Effector memory CD8-positive, alpha-beta T cell (primary cell): ENCODE measurements around the gene TELO2.

Experiments used
- ATAC-seq: fragments of 150-1000 bp; cut with Tn5 transposase; replicated peaks from 2 replicates; pipeline ENCODE4 v1.10.0; 2021; ENCODE audit warnings: mild to moderate bottlenecking, moderate library complexity
- DNase-seq, 3 experiments: peaks; one replicate each; pipeline ENCODE4 v3.0.0; 2021
- H3K27ac Mint-ChIP-seq, 2 donors: one replicate each; pipeline ENCODE4 v1.8.0; 2022; ENCODE audit warnings: mild to moderate bottlenecking in 2 of 2, mixed read lengths in 2 of 2, moderate library complexity in 2 of 2
- H3K27me3 Mint-ChIP-seq, 2 donors: one replicate each; pipeline ENCODE4 v1.8.0; 2022; ENCODE audit warnings: mixed read lengths in 2 of 2
- H3K36me3 Mint-ChIP-seq: one replicate; pipeline ENCODE4 v1.8.0; 2022; ENCODE audit warnings: mild to moderate bottlenecking, moderate library complexity, mixed read lengths; ENCODE audit not compliant: insufficient read depth
- H3K4me1 Mint-ChIP-seq, 2 donors: one replicate each; pipeline ENCODE4 v1.8.0; 2022; ENCODE audit warnings: low read depth in 2 of 2, mixed read lengths in 2 of 2
- H3K4me3 Mint-ChIP-seq, 2 donors: one replicate each; pipeline ENCODE4 v1.8.0; 2022; ENCODE audit warnings: mild to moderate bottlenecking in 2 of 2, mixed read lengths in 2 of 2, moderate library complexity in 2 of 2
- H3K9me3 Mint-ChIP-seq, 2 donors: one replicate each; pipeline ENCODE4 v1.8.0; 2022; ENCODE audit warnings: mixed read lengths in 2 of 2

TELO2 gene

DNA sequence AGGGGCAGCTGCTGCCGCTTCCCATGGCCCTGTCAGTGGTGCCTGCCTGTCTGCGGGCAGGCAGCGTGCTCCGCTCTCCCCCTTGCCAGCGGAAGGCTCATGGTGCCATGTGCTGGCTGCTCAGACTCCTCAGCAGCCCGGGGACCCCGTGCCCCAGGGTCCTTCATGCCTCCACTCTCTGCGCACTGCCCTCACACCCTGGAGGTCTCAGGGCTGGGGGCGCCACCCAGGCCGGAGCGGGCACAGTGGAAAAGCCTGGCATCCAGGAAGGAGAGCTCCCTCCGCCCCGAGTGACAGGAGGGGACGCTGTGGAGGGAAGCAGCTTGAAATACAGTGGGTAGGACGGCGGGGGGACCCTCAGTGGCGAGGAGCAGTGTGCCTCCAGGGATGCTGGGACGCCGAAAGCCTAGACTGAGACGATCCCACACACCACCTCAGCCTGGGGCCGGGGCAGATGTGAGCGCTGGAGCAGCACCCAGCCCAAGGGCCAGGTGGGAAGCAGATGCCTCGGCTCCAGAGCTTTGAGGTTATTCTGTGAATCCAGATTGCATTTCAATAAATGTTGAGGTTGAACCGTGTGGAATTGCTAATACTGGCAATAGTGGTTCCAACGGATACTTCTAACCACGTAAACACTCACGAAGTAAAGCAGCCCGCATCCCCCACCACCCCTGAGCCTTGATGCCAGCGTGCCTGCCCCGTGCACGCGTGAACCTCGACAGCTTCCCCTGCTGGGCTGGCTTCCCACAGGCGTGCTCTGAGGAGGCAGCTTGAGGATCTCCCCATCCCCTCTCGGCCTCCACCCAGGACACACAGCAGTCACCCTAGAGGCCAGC, 46.8 kb downstream of the TELO2 start:
- H3K36me3 Mint-ChIP-seq, result peaks cover 56% of the 10 kb centered on the region
- no peak overlapping the region for H3K4me3 Mint-ChIP-seq
- no peaks in the 10 kb centered on the region for H3K27me3 Mint-ChIP-seq
- no peak for DNase-seq
- no peaks in the 10 kb centered on the region for H3K9me3 Mint-ChIP-seq
- no peak for ATAC-seq
- peak overlapping the region in 1 of 2 donors; percentile 35 for H3K27ac Mint-ChIP-seq
- peaks cover 35 to 54% of the 10 kb centered on the region in 2 donors for H3K4me1 Mint-ChIP-seq

- Mint-ChIP-seq H3K27me3 (no peaks in the 10 kb centered on the region), H3K4me3 (no peak overlapping the region), H3K27ac (peak overlapping the region in 1 of 2 donors; percentile 35), H3K36me3 (peaks cover 51% of the 10 kb centered on the region), H3K9me3 (no peaks in the 10 kb centered on the region), H3K4me1 (peaks cover 33 to 52% of the 10 kb centered on the region in 2 donors)
- DNase-seq (no peak), ATAC-seq (no peak)
Measured at GRCh38 chr16:1540556-1540855, 47.3 kb downstream of the TELO2 start.

GRCh38 chr16:1541293-1542165, 48.4 kb downstream of the TELO2 start:
- ATAC-seq (no peak), DNase-seq (no peak)
- Mint-ChIP-seq H3K27me3 (no peaks in the 10 kb centered on the region), H3K36me3 (peaks cover 45% of the 10 kb centered on the region), H3K9me3 (no peaks in the 10 kb centered on the region), H3K4me3 (no peak overlapping the region), H3K27ac (peak overlapping the region; percentile 35 to 59), H3K4me1 (peaks cover 36 to 53% of the 10 kb centered on the region in 2 donors)

GRCh38 chr16:1542166-1542500, 49.0 kb downstream of the TELO2 start:
- DNase-seq (no peak), ATAC-seq (no peak)
- Mint-ChIP-seq H3K27ac (peak overlapping the region in 1 of 2 donors; percentile 59), H3K9me3 (no peaks in the 10 kb centered on the region), H3K4me1 (peaks cover 31 to 50% of the 10 kb centered on the region in 2 donors), H3K4me3 (no peak overlapping the region), H3K27me3 (no peaks in the 10 kb centered on the region), H3K36me3 (peaks cover 41% of the 10 kb centered on the region)

DNA sequence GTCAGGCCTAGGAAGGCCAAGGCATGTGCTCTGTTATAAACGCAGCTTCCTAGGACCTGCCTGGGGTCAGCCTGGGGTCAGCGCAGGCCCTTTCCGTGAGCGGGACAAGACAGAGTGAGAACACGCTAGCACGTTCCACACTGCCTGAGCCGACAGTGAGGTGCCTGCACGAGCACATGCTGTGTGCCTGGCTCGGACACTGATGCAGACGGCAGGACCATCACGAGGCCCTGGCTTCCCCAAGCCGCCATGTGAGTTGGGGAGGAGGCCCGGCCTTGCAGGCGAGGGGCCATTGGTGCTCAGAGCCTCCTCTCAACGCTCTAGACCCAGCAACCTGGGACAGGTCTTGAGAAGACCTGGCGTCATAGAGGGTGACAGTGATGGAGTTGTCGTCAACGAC, 49.4 kb downstream of the TELO2 start:
- peak overlapping the region; percentile 49 to 52 for H3K27ac Mint-ChIP-seq
- peaks cover 40% of the 10 kb centered on the region for H3K36me3 Mint-ChIP-seq
- ATAC-seq, result no peak
- H3K4me1 Mint-ChIP-seq, result peaks cover 31 to 49% of the 10 kb centered on the region in 2 donors
- H3K27me3 Mint-ChIP-seq, result no peaks in the 10 kb centered on the region
- DNase-seq, result no peak
- H3K9me3 Mint-ChIP-seq, result no peaks in the 10 kb centered on the region
- H3K4me3 Mint-ChIP-seq, result peak overlapping the region; percentile 13 to 54

- H3K9me3 Mint-ChIP-seq, result no peaks in the 10 kb centered on the region
- peaks cover 38% of the 10 kb centered on the region for H3K36me3 Mint-ChIP-seq
- ATAC-seq, result peak; percentile 81
- peaks cover 23 to 48% of the 10 kb centered on the region in 2 donors for H3K4me1 Mint-ChIP-seq
- no peaks in the 10 kb centered on the region for H3K27me3 Mint-ChIP-seq
- peak overlapping the region; percentile 52 to 89 for H3K27ac Mint-ChIP-seq
- peak overlapping the region; percentile 54 to 69 for H3K4me3 Mint-ChIP-seq
- no peak for DNase-seq
Measured at GRCh38 chr16:1543085-1543896, 50.1 kb downstream of the TELO2 start.

- peaks cover 27 to 45% of the 10 kb centered on the region in 2 donors for H3K4me1 Mint-ChIP-seq
- H3K27ac Mint-ChIP-seq, result peak overlapping the region in 1 of 2 donors; percentile 89
Measured at GRCh38 chr16:1545044-1546040, 52.2 kb downstream of the TELO2 start.

GRCh38 chr16:1546430-1546829, 53.3 kb downstream of the TELO2 start:
- ATAC-seq, result no peak
- peaks cover 31% of the 10 kb centered on the region for H3K36me3 Mint-ChIP-seq
- no peaks in the 10 kb centered on the region for H3K27me3 Mint-ChIP-seq
- peak overlapping the region in 1 of 2 donors; percentile 89 for H3K27ac Mint-ChIP-seq
- peaks cover 24 to 50% of the 10 kb centered on the region in 2 donors for H3K4me1 Mint-ChIP-seq
- no peak overlapping the region for H3K4me3 Mint-ChIP-seq
- no peaks in the 10 kb centered on the region for H3K9me3 Mint-ChIP-seq
- no peak for DNase-seq

More at GRCh38 chr16:1545044-1546040, 52.2 kb downstream of the TELO2 start:
- no peaks in the 10 kb centered on the region for H3K27me3 Mint-ChIP-seq
- peaks cover 41% of the 10 kb centered on the region for H3K36me3 Mint-ChIP-seq
- no peak for DNase-seq
- peak overlapping the region in 1 of 2 donors; percentile 54 for H3K4me3 Mint-ChIP-seq
- ATAC-seq, result no peak
- H3K9me3 Mint-ChIP-seq, result no peaks in the 10 kb centered on the region

- Mint-ChIP-seq H3K9me3 (no peaks in the 10 kb centered on the region), H3K27ac (peak overlapping the region in 1 of 2 donors; percentile 17), H3K4me3 (no peak overlapping the region), H3K4me1 (peaks cover 21 to 45% of the 10 kb centered on the region in 2 donors), H3K27me3 (no peaks in the 10 kb centered on the region), H3K36me3 (peaks cover 39% of the 10 kb centered on the region)
- no peak for ATAC-seq
- DNase-seq, result no peak
Measured at GRCh38 chr16:1548233-1548632, 55.1 kb downstream of the TELO2 start.

GRCh38 chr16:1548727-1549126, 55.6 kb downstream of the TELO2 start:
- Mint-ChIP-seq H3K27ac (peak overlapping the region in 1 of 2 donors; percentile 77), H3K4me3 (no peak overlapping the region), H3K4me1 (peaks cover 18 to 43% of the 10 kb centered on the region in 2 donors), H3K27me3 (no peaks in the 10 kb centered on the region), H3K9me3 (no peaks in the 10 kb centered on the region), H3K36me3 (peaks cover 40% of the 10 kb centered on the region)
- ATAC-seq (no peak), DNase-seq (no peak)

GRCh38 chr16:1550069-1550468, 56.9 kb downstream of the TELO2 start:
- no peak overlapping the region for H3K4me3 Mint-ChIP-seq
- peak overlapping the region in 1 of 2 donors; percentile 77 for H3K27ac Mint-ChIP-seq
- no peak for DNase-seq
- no peaks in the 10 kb centered on the region for H3K27me3 Mint-ChIP-seq
- H3K9me3 Mint-ChIP-seq, result no peaks in the 10 kb centered on the region
- H3K4me1 Mint-ChIP-seq, result peaks cover 16 to 41% of the 10 kb centered on the region in 2 donors
- no peak for ATAC-seq
- peaks cover 44% of the 10 kb centered on the region for H3K36me3 Mint-ChIP-seq

GRCh38 chr16:1550696-1551095, 57.5 kb downstream of the TELO2 start:
- ATAC-seq (no peak), DNase-seq (no peak)
- Mint-ChIP-seq H3K36me3 (peaks cover 49% of the 10 kb centered on the region), H3K27me3 (no peaks in the 10 kb centered on the region), H3K9me3 (no peaks in the 10 kb centered on the region), H3K4me1 (peaks cover 11 to 38% of the 10 kb centered on the region in 2 donors), H3K27ac (peak overlapping the region; percentile 41 to 63), H3K4me3 (no peak overlapping the region)
